DOHH2 (cell line): ENCODE results near the gene DMAP1.

Source experiments
- CTCF ChIP-seq: fragments of 200-600 bp; sonication (generic); IDR thresholded peaks from one replicate; pipeline ENCODE4 v1.5.1; 2014; ENCODE audit warnings: antibody characterized with exemption, mild to moderate bottlenecking, low read depth, low read length; ENCODE audit not compliant: poor library complexity, severe bottlenecking
- EZH2phosphoT487 ChIP-seq: fragments of 200-600 bp; sonication (generic); IDR thresholded peaks from 2 replicates; pipeline ENCODE4 v1.6.1; 2017; ENCODE audit warnings: borderline replicate concordance, mild to moderate bottlenecking, antibody characterized with exemption, low read length, moderate library complexity, mixed read lengths

GRCh38 chr1:44264451-44264771 lies 51.1 kb downstream of the DMAP1 start:
- TF ChIP-seq CTCF (no peak), EZH2phosphoT487 (no peak)
